HUES6 (cell line): ENCODE data around the gene AGAP2.

Experiments used
- H3K27ac ChIP-seq: 2 replicates; pipeline ENCODE4 v1.7.0; 2013; ENCODE audit warnings: low read depth, mild to moderate bottlenecking, low read length, inconsistent platforms
- H3K27me3 ChIP-seq: 2 replicates; pipeline ENCODE4 v1.6.1; 2013; ENCODE audit warnings: low read length; ENCODE audit not compliant: control insufficient read depth, insufficient read depth
- H3K36me3 ChIP-seq: 2 replicates; pipeline ENCODE4 v1.6.1; 2013; ENCODE audit warnings: low read length; ENCODE audit not compliant: control insufficient read depth, insufficient read depth
- H3K4me1 ChIP-seq: 2 replicates; pipeline ENCODE4 v1.6.1; 2013; ENCODE audit warnings: low read length; ENCODE audit not compliant: control insufficient read depth, insufficient read depth
- H3K4me3 ChIP-seq: 2 replicates; pipeline ENCODE4 v1.5.1; 2013; ENCODE audit warnings: low read depth, low read length
- H3K9ac ChIP-seq: one replicate; pipeline ENCODE4 v1.6.1; 2013; ENCODE audit warnings: mild to moderate bottlenecking, low read length
- H3K9me3 ChIP-seq: 2 replicates; pipeline ENCODE4 v1.6.1; 2013; ENCODE audit warnings: low read depth, low read length; ENCODE audit not compliant: control insufficient read depth, insufficient read depth

Gene AGAP2

DNA sequence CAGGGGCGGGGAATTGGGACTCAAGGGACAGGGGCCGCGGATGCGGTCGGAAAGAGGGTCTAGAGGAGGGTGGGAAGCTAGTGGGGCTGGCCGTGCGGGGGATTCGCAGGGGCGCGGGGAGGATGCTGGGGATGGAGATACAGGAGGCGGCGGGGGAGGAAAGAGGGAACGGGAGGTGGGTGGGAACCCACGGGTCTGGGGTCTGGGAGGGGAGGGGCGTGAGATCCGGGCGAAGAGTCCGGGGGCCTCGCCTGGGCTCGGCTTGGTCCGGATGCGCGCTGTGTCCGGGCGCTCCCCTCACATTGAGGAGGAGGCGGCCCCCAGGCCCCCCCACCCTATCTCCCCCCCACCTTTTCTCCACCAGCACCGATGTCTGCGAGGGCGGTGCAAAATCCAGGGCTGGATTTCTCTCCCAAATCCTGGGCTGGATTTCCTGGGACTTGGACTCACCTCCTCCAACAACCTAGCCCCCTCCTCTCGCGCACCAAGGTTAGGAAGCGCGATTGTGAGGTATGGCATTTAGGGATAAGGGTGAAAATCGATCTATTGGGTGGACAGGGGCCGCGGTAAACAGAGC lies at the start of gene AGAP2:
AGAP2 (minus strand) TSS at position 82 of the 577 bp plus-strand sequence. CDS start 496 bp downstream, outside the sequence.
- Histone ChIP-seq H3K36me3 (no peaks in the 10 kb centered on the region), H3K4me3 (peak within 1 kb of the TSS; percentile 53), H3K27me3 (peaks cover 95% of the 10 kb centered on the region), H3K9me3 (no peaks in the 10 kb centered on the region), H3K4me1 (peaks cover 16% of the 10 kb centered on the region), H3K9ac (no peak within 1 kb of the TSS), H3K27ac (no peak within 1 kb of the TSS)

DNA sequence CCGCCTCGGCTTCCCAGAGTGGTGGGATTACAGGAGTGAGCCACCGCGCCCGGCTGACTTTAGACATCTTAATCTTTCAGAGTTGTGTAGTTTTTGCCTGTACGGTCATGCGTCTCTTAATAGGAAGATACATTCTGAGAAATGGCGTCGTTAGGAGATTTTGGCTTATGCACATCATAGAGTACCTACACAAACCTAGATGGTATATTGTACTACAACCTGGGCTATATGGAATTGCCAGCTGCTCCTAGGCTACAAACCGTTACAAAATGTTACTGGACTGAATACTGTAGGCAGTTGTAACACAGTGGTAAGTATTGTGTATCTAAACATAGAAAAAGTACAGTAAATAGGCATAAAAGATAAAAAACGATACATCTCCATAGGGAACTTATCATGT lies 45.3 kb upstream of the AGAP2 start:
- H3K9ac ChIP-seq = no peak overlapping the region
- H3K36me3 ChIP-seq = peaks cover 39% of the 10 kb centered on the region
- H3K9me3 ChIP-seq = no peaks in the 10 kb centered on the region
- H3K4me1 ChIP-seq = no peaks in the 10 kb centered on the region
- 0 out of 2 replicates have a peak overlapping the region, but pooled peaks have one; percentile 16 for H3K4me3 ChIP-seq
- H3K27ac ChIP-seq = no peak overlapping the region
- H3K27me3 ChIP-seq = no peaks in the 10 kb centered on the region

DNA sequence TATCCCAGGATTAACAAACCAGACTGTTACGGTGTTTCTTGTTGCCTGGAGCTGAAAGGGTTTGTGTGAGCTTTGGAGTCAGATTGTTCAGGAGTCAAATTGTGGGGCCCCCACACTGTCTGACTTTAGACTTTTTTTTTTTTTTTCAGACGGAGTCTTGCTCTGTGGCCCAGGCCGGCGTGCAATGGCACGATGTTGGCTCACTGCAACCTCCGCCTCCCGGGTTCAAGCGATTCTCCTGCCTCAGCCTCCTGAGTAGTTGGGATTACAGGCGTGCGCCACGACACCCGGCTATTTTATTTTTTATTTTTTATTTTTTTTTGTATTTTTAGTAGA lies 44.9 kb upstream of the AGAP2 start:
- Histone ChIP-seq H3K9ac (peak overlapping the region; percentile 81), H3K27ac (no peak overlapping the region), H3K4me1 (no peaks in the 10 kb centered on the region), H3K27me3 (no peaks in the 10 kb centered on the region), H3K36me3 (peaks cover 36% of the 10 kb centered on the region), H3K4me3 (peak overlapping the region; percentile 86), H3K9me3 (no peaks in the 10 kb centered on the region)

DNA sequence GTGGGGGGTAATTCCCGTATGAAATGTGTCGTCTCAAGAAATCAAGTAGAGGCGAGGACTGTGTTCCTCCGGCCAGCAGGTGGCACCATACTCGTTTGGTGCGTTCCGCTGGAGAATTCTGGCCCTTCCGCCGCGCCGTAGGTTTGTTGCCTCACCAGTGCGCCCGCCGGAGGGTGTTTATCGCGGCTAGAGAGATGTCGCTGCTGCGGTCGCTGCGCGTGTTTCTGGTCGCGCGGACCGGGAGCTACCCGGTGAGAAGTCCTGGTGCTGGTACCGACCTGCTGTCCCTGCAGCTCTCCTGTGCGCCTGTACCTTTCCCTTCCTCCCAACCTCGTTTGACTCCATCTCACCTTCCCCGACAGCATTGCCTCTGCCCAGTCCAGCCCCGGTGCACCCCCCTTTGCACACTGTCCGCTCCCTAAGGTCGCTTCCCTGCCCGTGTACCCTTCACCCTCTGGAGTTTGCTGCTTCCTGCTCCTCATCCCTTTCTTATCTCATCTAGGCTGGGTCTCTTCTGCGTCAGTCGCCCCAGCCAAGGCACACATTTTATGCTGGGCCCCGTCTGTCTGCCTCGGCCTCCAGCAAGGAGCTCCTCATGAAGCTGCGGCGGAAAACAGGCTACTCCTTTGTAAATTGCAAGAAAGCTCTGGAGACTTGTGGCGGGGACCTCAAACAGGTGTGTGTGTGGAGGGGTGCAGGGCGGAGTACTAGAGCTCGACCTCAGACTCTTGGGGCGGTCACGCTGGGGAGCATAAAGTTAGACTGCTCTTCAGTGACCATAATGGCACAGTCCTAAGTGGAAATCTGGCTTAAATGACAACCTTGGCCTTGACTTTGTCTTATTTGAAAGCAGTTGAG lies 44.3 kb upstream of the AGAP2 start, which contains the start of gene TSFM:
TSFM (plus strand) TSS at position 180 of the 858 bp plus-strand sequence; CDS start at position 195, 15 bp downstream.
- Histone ChIP-seq H3K27me3 (no peaks in the 10 kb centered on the region), H3K4me3 (peak within 1 kb of the TSS; percentile 86), H3K27ac (no peak within 1 kb of the TSS), H3K4me1 (no peaks in the 10 kb centered on the region), H3K36me3 (peaks cover 32% of the 10 kb centered on the region), H3K9ac (peak within 1 kb of the TSS; percentile 81), H3K9me3 (no peaks in the 10 kb centered on the region)

DNA sequence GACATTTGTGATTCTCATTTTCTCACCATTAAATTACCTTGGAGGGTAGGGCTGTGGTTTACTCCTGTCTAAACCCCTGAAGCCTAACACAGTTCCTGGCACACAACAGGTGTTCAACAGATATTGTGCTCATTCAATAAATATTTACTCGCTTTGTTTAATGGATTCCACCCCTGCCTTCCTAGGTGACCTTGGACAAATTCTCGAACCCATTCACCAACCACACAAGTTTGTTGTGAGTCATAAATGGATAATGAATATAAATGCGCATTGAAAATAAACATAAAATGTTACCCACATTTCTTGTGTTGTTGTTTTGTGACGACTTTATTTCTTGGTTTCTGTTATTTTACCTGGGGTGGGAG lies 43.7 kb upstream of the AGAP2 start:
- H3K4me1 ChIP-seq = no peaks in the 10 kb centered on the region
- no peak overlapping the region for H3K27ac ChIP-seq
- H3K9ac ChIP-seq = no peak overlapping the region
- H3K9me3 ChIP-seq = no peaks in the 10 kb centered on the region
- peaks cover 27% of the 10 kb centered on the region for H3K36me3 ChIP-seq
- H3K27me3 ChIP-seq = no peaks in the 10 kb centered on the region
- peak overlapping the region; percentile 86; the same call in 1 of the 2 replicates for H3K4me3 ChIP-seq

DNA sequence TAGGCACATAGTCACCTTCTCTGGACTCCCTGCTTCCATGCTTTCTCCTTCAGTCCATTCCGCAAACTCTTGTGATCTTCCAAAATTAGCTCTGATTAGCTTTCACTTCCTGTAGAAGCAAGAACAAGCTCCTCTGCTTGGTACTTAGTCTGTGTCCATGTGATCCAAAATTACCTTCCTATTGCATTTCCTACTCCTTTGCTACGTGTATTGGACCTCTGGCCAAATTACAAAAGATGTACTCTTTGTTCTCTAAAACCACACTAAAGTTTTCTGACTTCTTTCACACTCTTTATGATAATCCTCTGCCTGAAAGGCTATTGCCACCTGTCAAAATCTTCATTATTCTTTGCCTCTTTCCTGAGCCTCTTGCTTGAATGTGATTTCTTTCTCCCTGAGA lies 43.3 kb upstream of the AGAP2 start:
- Histone ChIP-seq H3K4me3 (no peak overlapping the region), H3K27ac (no peak overlapping the region), H3K4me1 (no peaks in the 10 kb centered on the region), H3K27me3 (no peaks in the 10 kb centered on the region), H3K9ac (no peak overlapping the region), H3K36me3 (peaks cover 22% of the 10 kb centered on the region), H3K9me3 (no peaks in the 10 kb centered on the region)

DNA sequence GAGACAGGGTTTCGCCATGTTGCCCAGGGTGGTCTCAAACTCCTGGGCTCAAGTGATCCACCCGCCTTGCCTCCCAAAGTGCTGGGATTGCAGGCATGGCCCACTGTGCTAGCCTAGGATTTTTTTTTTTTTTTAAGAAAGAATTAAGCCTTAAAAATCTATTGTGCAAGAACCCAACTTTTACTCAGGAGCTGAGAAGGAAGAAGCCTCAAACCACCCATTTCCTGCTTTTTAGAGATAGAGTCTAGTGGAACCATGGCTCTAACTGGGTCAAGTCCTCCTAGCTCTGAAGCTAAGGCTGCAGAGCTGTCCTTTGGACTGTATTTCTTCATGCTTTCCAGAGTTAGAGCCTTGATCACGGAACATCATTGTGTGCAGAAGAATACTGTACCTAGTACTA lies 42.7 kb upstream of the AGAP2 start:
- H3K9me3 ChIP-seq = no peaks in the 10 kb centered on the region
- H3K4me3 ChIP-seq = no peak overlapping the region
- H3K36me3 ChIP-seq = peaks cover 17% of the 10 kb centered on the region
- H3K4me1 ChIP-seq = no peaks in the 10 kb centered on the region
- H3K27ac ChIP-seq = no peak overlapping the region
- no peaks in the 10 kb centered on the region for H3K27me3 ChIP-seq
- no peak overlapping the region for H3K9ac ChIP-seq

DNA sequence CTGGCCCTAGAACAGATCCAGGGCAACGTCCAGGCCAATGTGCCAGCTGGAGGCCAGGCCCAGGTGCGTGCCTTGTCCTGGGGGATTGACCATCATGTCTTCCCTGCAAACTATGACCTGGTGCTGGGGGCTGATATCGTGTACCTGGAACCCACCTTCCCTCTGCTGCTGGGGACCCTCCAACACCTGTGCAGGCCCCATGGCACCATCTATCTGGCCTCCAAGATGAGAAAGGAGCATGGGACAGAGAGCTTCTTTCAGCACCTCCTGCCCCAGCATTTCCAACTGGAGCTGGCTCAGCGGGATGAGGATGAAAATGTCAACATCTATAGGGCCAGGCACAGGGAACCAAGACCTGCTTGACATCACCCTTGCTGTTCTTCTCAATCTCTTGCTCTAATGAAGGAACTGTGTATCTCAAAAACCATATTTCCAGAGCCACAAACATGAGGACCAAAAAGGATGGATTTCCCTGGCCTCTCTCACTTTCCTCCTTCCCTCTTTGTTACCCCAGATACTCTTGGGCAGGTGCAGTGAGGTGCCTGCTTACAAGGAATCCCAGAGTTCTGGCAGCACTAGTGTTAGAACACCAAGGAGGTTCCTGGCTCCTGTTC lies 41.8 kb upstream of the AGAP2 start:
- Histone ChIP-seq H3K27me3 (no peaks in the 10 kb centered on the region), H3K4me1 (no peaks in the 10 kb centered on the region), H3K9me3 (no peaks in the 10 kb centered on the region), H3K4me3 (no peak overlapping the region), H3K27ac (no peak overlapping the region), H3K9ac (no peak overlapping the region), H3K36me3 (peaks cover 8% of the 10 kb centered on the region)

DNA sequence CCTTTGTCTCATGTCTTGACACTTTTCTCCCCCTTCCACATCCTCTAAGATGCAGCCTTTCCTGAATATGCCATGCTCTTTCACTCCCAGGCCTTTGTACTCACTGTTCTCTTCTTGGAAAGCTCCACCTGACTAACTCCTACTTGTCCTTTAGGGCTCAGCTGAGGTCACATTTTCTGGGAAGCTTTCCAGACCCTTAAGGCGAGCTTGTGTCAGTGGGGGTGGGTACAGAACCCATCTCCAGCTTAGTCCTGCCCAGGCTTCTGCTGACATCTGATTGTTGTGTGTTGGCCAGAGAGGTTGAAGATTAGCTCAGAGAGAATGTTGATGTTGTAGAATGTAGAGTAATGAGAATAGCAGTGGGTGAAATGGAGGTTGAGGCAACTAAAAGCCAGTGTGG lies 41.2 kb upstream of the AGAP2 start:
- H3K9me3 ChIP-seq = no peaks in the 10 kb centered on the region
- no peaks in the 10 kb centered on the region for H3K4me1 ChIP-seq
- H3K9ac ChIP-seq = no peak overlapping the region
- H3K4me3 ChIP-seq = no peak overlapping the region
- peaks cover 5% of the 10 kb centered on the region; the same call in 1 of the 2 replicates for H3K36me3 ChIP-seq
- no peak overlapping the region for H3K27ac ChIP-seq
- H3K27me3 ChIP-seq = no peaks in the 10 kb centered on the region

DNA sequence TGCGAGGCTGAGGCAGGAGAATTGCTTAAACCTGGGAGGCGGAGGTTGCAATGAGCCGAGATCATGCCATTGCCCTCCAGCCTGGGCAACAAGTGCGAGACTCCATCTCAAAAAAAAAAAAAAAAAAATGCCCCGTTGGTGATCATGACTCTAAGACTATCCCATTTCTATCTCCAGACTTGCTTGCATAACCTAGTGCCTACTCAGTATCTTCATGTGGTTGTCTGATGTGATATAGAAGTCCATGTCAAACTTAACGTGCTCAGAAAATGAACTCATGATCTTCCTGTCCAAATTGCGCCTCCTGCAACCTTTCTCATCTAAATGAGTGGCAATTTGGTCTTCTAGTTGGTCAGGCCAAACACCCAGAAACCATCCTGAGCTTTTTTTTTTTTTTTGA lies 39.4 kb upstream of the AGAP2 start:
- Histone ChIP-seq H3K36me3 (no peaks in the 10 kb centered on the region), H3K9me3 (no peaks in the 10 kb centered on the region), H3K4me3 (no peak overlapping the region), H3K4me1 (no peaks in the 10 kb centered on the region), H3K9ac (no peak overlapping the region), H3K27ac (no peak overlapping the region), H3K27me3 (no peaks in the 10 kb centered on the region)

DNA sequence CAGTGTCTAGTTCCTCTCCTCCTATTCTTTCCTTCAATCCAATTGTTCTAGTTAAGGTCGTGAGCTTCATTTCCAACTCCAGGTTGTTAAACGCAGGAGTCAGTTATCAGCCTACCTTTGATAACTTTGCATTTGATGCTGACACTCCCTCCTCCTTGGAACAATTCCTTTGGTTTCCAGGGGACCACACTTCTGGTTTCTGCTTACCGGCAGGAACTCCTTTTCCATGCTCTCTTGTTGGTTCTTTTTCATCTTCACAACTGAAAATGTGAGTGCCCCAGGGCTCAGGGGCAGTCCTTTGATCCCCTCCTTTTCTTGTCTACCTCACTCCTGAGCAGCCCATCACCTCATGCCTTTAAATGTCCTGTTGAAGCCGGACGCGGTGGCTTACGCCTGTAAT lies 38.8 kb upstream of the AGAP2 start:
- peak overlapping the region; percentile 8 for H3K9ac ChIP-seq
- H3K27ac ChIP-seq = no peak overlapping the region
- no peaks in the 10 kb centered on the region for H3K36me3 ChIP-seq
- no peaks in the 10 kb centered on the region for H3K9me3 ChIP-seq
- H3K4me1 ChIP-seq = no peaks in the 10 kb centered on the region
- no peak overlapping the region for H3K4me3 ChIP-seq
- no peaks in the 10 kb centered on the region for H3K27me3 ChIP-seq
